Measurements from ENCODE around the gene FXYD6. TPM values are rescaled to one million over a fixed set of nuclear protein-coding genes. Genes with fewer than 3 reads are reported as not detected.

FXYD6 gene
- total and polyA plus RNA-seq, 3 experiments from 2014 or later: 0.11 TPM; not detected in 2

- H3K27ac ChIP-seq (ENCODE audit: low read depth, low read length): no peak overlapping the region
- H3K4me3 ChIP-seq (ENCODE audit: low read length): no peak overlapping the region
- Mint-ChIP-seq H3K4me1 (peaks cover 24 to 35% (median 26%) of the 10 kb centered on the region in 3 donors), H3K27me3 (peaks cover 57 to 67% of the 10 kb centered on the region in 2 donors), H3K36me3 (peaks cover 0 to 1% (median 0%) of the 10 kb centered on the region in 3 donors), H3K9me3 (no peaks in the 10 kb centered on the region), H3K4me3 (peak overlapping the region in 2 of 7 donors; percentile 28 to 33), H3K27ac (no peak overlapping the region)
- H3K36me3 ChIP-seq (ENCODE audit: insufficient read depth, low read length): no peaks in the 10 kb centered on the region
- CTCF ChIA-PET: no interaction called here
- peaks cover 32% of the 10 kb centered on the region for H3K4me1 ChIP-seq (ENCODE audit: insufficient read depth, low read length)
- DNase-seq: no peak
- H3K27me3 ChIP-seq (ENCODE audit: insufficient read depth, low read length, poor library complexity, severe bottlenecking): peaks cover 42% of the 10 kb centered on the region
- H3K9me3 ChIP-seq (ENCODE audit: low read length): no peaks in the 10 kb centered on the region
- POLR2A ChIA-PET: no interaction called here
Measured at GRCh38 chr11:117874253-117874909, 2.1 kb downstream of the FXYD6 start.

- peaks cover 24 to 35% (median 26%) of the 10 kb centered on the region in 3 donors for H3K4me1 Mint-ChIP-seq
- no peak overlapping the region for H3K4me3 Mint-ChIP-seq
- H3K9me3 Mint-ChIP-seq: no peaks in the 10 kb centered on the region
- H3K36me3 Mint-ChIP-seq: peaks cover 0 to 1% (median 0%) of the 10 kb centered on the region in 3 donors
- H3K27me3 Mint-ChIP-seq: peaks cover 54 to 64% of the 10 kb centered on the region in 2 donors
- ChIA-PET POLR2A (no interaction called here), CTCF (no interaction called here)
- Histone ChIP-seq H3K27ac (ENCODE audit: low read depth, low read length) (no peak overlapping the region), H3K4me1 (ENCODE audit: insufficient read depth, low read length) (peaks cover 32% of the 10 kb centered on the region), H3K36me3 (ENCODE audit: insufficient read depth, low read length) (no peaks in the 10 kb centered on the region), H3K4me3 (ENCODE audit: low read length) (no peak overlapping the region), H3K27me3 (ENCODE audit: insufficient read depth, low read length, poor library complexity, severe bottlenecking) (peaks cover 42% of the 10 kb centered on the region), H3K9me3 (ENCODE audit: low read length) (no peaks in the 10 kb centered on the region)
- no peak for DNase-seq
- no peak overlapping the region for H3K27ac Mint-ChIP-seq
Measured at GRCh38 chr11:117873828-117874125, 2.7 kb downstream of the FXYD6 start.

GRCh38 chr11:117872975-117873827, 3.3 kb downstream of the FXYD6 start:
- Histone ChIP-seq H3K27ac (ENCODE audit: low read depth, low read length) (no peak overlapping the region), H3K4me3 (ENCODE audit: low read length) (no peak overlapping the region), H3K4me1 (ENCODE audit: insufficient read depth, low read length) (peaks cover 32% of the 10 kb centered on the region), H3K36me3 (ENCODE audit: insufficient read depth, low read length) (no peaks in the 10 kb centered on the region), H3K27me3 (ENCODE audit: insufficient read depth, low read length, poor library complexity, severe bottlenecking) (peaks cover 42% of the 10 kb centered on the region), H3K9me3 (ENCODE audit: low read length) (no peaks in the 10 kb centered on the region)
- peaks cover 0 to 1% (median 0%) of the 10 kb centered on the region in 3 donors for H3K36me3 Mint-ChIP-seq
- no peaks in the 10 kb centered on the region for H3K9me3 Mint-ChIP-seq
- H3K27ac Mint-ChIP-seq: peak overlapping the region in 1 of 8 donors; percentile 12
- peaks cover 48 to 62% of the 10 kb centered on the region in 2 donors for H3K27me3 Mint-ChIP-seq
- H3K4me3 Mint-ChIP-seq: peak overlapping the region in 1 of 7 donors; percentile 2
- ChIA-PET POLR2A (no interaction called here), CTCF (interaction anchor here (0.9 kb wide), 1 partner anchor 180 kb away, joined by 3 read pairs; no protein-coding TSS in a partner anchor)
- no peak for DNase-seq
- H3K4me1 Mint-ChIP-seq: peaks cover 24 to 35% (median 26%) of the 10 kb centered on the region in 3 donors

- H3K27ac ChIP-seq (ENCODE audit: low read depth, low read length): no peak overlapping the region
- H3K36me3 ChIP-seq (ENCODE audit: insufficient read depth, low read length): no peaks in the 10 kb centered on the region
- DNase-seq: no peak
- peaks cover 42% of the 10 kb centered on the region for H3K27me3 ChIP-seq (ENCODE audit: insufficient read depth, low read length, poor library complexity, severe bottlenecking)
- H3K9me3 Mint-ChIP-seq: no peaks in the 10 kb centered on the region
- no peaks in the 10 kb centered on the region for H3K9me3 ChIP-seq (ENCODE audit: low read length)
- CTCF ChIA-PET: interaction anchor here (0.9 kb wide), 1 partner anchor 181 kb away, joined by 3 read pairs; no protein-coding TSS in a partner anchor
- peaks cover 44 to 64% of the 10 kb centered on the region in 2 donors for H3K27me3 Mint-ChIP-seq
- H3K4me3 ChIP-seq (ENCODE audit: low read length): no peak overlapping the region
- H3K36me3 Mint-ChIP-seq: peaks cover 0 to 1% (median 0%) of the 10 kb centered on the region in 3 donors
- POLR2A ChIA-PET: no interaction called here
- H3K4me3 Mint-ChIP-seq: no peak overlapping the region
- H3K4me1 ChIP-seq (ENCODE audit: insufficient read depth, low read length): peaks cover 32% of the 10 kb centered on the region
- H3K4me1 Mint-ChIP-seq: peaks cover 24 to 35% (median 26%) of the 10 kb centered on the region in 3 donors
- peak overlapping the region in 1 of 8 donors; percentile 12 for H3K27ac Mint-ChIP-seq
Measured at GRCh38 chr11:117872420-117872961, 4.0 kb downstream of the FXYD6 start.

- Histone ChIP-seq H3K4me1 (ENCODE audit: insufficient read depth, low read length) (peaks cover 29% of the 10 kb centered on the region), H3K9me3 (ENCODE audit: low read length) (no peaks in the 10 kb centered on the region), H3K36me3 (ENCODE audit: insufficient read depth, low read length) (no peaks in the 10 kb centered on the region), H3K27me3 (ENCODE audit: insufficient read depth, low read length, poor library complexity, severe bottlenecking) (peaks cover 35% of the 10 kb centered on the region), H3K27ac (ENCODE audit: low read depth, low read length) (no peak overlapping the region), H3K4me3 (ENCODE audit: low read length) (no peak overlapping the region)
- Mint-ChIP-seq H3K4me1 (peaks cover 18 to 29% (median 21%) of the 10 kb centered on the region in 3 donors), H3K4me3 (no peak overlapping the region), H3K27ac (peak overlapping the region in 2 of 8 donors; percentile 24 to 49), H3K36me3 (peaks cover 0 to 1% (median 0%) of the 10 kb centered on the region in 3 donors), H3K27me3 (peaks cover 38 to 63% of the 10 kb centered on the region in 2 donors), H3K9me3 (no peaks in the 10 kb centered on the region)
- no peak for DNase-seq
- CTCF ChIA-PET: no interaction called here
- POLR2A ChIA-PET: no interaction called here
Measured at GRCh38 chr11:117871784-117872183, 4.7 kb downstream of the FXYD6 start.

GRCh38 chr11:117871160-117871559, 5.3 kb downstream of the FXYD6 start:
- ChIA-PET POLR2A (no interaction called here), CTCF (no interaction called here)
- H3K27me3 ChIP-seq (ENCODE audit: insufficient read depth, low read length, poor library complexity, severe bottlenecking): peaks cover 31% of the 10 kb centered on the region
- H3K9me3 ChIP-seq (ENCODE audit: low read length): no peaks in the 10 kb centered on the region
- DNase-seq: no peak
- H3K4me1 ChIP-seq (ENCODE audit: insufficient read depth, low read length): peaks cover 26% of the 10 kb centered on the region
- H3K9me3 Mint-ChIP-seq: no peaks in the 10 kb centered on the region
- no peak overlapping the region for H3K27ac Mint-ChIP-seq
- no peak overlapping the region for H3K4me3 Mint-ChIP-seq
- peaks cover 14 to 26% (median 18%) of the 10 kb centered on the region in 3 donors for H3K4me1 Mint-ChIP-seq
- H3K36me3 ChIP-seq (ENCODE audit: insufficient read depth, low read length): no peaks in the 10 kb centered on the region
- H3K27me3 Mint-ChIP-seq: peaks cover 35 to 63% of the 10 kb centered on the region in 2 donors
- H3K4me3 ChIP-seq (ENCODE audit: low read length): no peak overlapping the region
- peaks cover 0 to 1% (median 0%) of the 10 kb centered on the region in 3 donors for H3K36me3 Mint-ChIP-seq
- no peak overlapping the region for H3K27ac ChIP-seq (ENCODE audit: low read depth, low read length)

- no peak overlapping the region for H3K4me3 ChIP-seq (ENCODE audit: low read length)
- peaks cover 23% of the 10 kb centered on the region for H3K27me3 ChIP-seq (ENCODE audit: insufficient read depth, low read length, poor library complexity, severe bottlenecking)
- no peaks in the 10 kb centered on the region for H3K9me3 ChIP-seq (ENCODE audit: low read length)
- no peak overlapping the region for H3K27ac ChIP-seq (ENCODE audit: low read depth, low read length)
- ChIA-PET CTCF (no interaction called here), POLR2A (no interaction called here)
- no peak for DNase-seq
- peaks cover 18% of the 10 kb centered on the region for H3K4me1 ChIP-seq (ENCODE audit: insufficient read depth, low read length)
- peaks cover 0 to 1% (median 0%) of the 10 kb centered on the region in 3 donors for H3K36me3 Mint-ChIP-seq
- H3K36me3 ChIP-seq (ENCODE audit: insufficient read depth, low read length): no peaks in the 10 kb centered on the region
- H3K4me1 Mint-ChIP-seq: peaks cover 6 to 17% (median 11%) of the 10 kb centered on the region in 3 donors
- H3K27ac Mint-ChIP-seq: no peak overlapping the region
- no peaks in the 10 kb centered on the region for H3K9me3 Mint-ChIP-seq
- peaks cover 27 to 60% of the 10 kb centered on the region in 2 donors for H3K27me3 Mint-ChIP-seq
- H3K4me3 Mint-ChIP-seq: no peak overlapping the region
Measured at GRCh38 chr11:117870103-117870952, 6.1 kb downstream of the FXYD6 start.
